Measurements from ENCODE around the gene ITGB2.

The ITGB2 gene

GRCh38 chr21:44857127-44857892, 63.4 kb downstream of the ITGB2 start:
- no peak overlapping the region for H3K4me3 ChIP-seq (ENCODE audit: low read depth, low read length)
- no peak for DNase-seq (ENCODE audit: low read depth)
- TF ChIP-seq, protein P1, sequence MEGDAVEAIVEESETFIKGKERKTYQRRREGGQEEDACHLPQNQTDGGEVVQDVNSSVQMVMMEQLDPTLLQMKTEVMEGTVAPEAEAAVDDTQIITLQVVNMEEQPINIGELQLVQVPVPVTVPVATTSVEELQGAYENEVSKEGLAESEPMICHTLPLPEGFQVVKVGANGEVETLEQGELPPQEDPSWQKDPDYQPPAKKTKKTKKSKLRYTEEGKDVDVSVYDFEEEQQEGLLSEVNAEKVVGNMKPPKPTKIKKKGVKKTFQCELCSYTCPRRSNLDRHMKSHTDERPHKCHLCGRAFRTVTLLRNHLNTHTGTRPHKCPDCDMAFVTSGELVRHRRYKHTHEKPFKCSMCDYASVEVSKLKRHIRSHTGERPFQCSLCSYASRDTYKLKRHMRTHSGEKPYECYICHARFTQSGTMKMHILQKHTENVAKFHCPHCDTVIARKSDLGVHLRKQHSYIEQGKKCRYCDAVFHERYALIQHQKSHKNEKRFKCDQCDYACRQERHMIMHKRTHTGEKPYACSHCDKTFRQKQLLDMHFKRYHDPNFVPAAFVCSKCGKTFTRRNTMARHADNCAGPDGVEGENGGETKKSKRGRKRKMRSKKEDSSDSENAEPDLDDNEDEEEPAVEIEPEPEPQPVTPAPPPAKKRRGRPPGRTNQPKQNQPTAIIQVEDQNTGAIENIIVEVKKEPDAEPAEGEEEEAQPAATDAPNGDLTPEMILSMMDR (IDR thresholded peaks at IDR 0.05; ENCODE audit: insufficient read depth, low read depth, low read length, missing control alignments): no peak

- no peak for DNase-seq (ENCODE audit: low read depth)
- no peak overlapping the region for H3K4me3 ChIP-seq (ENCODE audit: low read depth, low read length)
- TF ChIP-seq, protein P1 (IDR thresholded peaks at IDR 0.05; ENCODE audit: insufficient read depth, low read depth, low read length, missing control alignments): no peak
Observed at GRCh38 chr21:44856131-44856530, 64.6 kb downstream of the ITGB2 start.

DNA sequence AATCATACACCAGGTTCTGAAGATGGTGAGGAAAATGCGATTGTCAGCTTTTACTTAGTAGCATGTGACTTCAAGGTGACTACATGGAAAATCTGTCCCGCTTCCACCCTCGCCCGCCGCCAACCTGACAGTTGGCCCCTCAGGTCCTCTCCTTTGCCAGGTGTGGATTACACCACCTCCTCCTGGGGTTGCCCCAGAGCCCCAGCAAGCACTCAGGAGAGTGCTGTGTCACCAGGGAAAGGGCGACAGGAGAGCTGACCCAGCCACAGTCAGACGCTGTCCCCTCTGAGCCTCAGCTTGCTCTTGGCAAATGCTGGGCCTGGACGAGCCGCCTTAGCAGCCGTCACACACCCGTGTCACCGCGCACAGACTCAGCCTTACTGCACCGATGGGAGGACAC, 65.1 kb downstream of the ITGB2 start:
- DNase-seq (ENCODE audit: low read depth): no peak
- no peak overlapping the region for H3K4me3 ChIP-seq (ENCODE audit: low read depth, low read length)
- TF ChIP-seq, protein P1 (IDR thresholded peaks at IDR 0.05; ENCODE audit: insufficient read depth, low read depth, low read length, missing control alignments): no peak

DNA sequence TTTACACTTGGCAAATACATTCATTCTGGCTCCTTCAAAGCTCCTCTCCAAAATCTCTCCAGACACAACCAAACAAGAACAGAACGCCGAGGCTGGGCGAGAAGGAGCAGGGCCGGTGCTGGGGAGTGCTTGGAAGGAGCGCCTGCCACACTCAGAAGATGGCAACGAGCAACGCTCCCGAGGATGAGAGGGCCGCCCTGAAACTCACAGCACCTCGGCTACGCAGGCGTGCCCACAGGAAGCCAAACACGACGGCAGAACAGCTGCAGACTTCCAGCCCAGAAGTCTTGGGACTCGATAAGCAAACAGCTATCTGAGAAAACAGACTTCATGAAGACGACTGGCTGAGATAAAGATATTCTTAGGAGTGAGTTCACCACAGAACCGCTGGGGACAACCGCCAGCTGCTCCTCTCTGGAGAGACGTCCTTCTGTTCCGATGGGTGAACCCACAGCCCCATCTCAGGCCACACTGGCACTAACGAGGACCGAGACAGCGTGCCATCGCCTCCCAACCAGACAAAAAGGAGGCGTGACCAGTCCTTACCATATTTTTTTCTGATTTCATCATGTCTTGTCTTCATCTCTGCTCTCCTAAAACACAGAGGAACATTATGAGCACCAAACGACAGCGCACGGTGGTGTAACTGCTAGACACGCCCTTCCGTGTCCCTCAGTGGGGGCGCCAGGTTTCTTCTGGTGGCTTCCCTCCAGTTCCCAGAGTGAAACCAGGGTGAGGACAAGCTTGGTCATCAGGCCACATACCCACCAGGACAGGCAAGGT, 65.8 kb downstream of the ITGB2 start:
- no peak for DNase-seq (ENCODE audit: low read depth)
- TF ChIP-seq, protein P1 (IDR thresholded peaks at IDR 0.05; ENCODE audit: insufficient read depth, low read depth, low read length, missing control alignments): no peak
- H3K4me3 ChIP-seq (ENCODE audit: low read depth, low read length): no peak overlapping the region

- TF ChIP-seq, protein P1 (IDR thresholded peaks at IDR 0.05; ENCODE audit: insufficient read depth, low read depth, low read length, missing control alignments): no peak
- DNase-seq (ENCODE audit: low read depth): no peak
- no peak overlapping the region for H3K4me3 ChIP-seq (ENCODE audit: low read depth, low read length)
Observed at GRCh38 chr21:44854391-44854663, 66.4 kb downstream of the ITGB2 start.

GRCh38 chr21:44853601-44854390, 66.9 kb downstream of the ITGB2 start:
- TF ChIP-seq, protein P1 (IDR thresholded peaks at IDR 0.05; ENCODE audit: insufficient read depth, low read depth, low read length, missing control alignments): no peak
- H3K4me3 ChIP-seq (ENCODE audit: low read depth, low read length): no peak overlapping the region
- DNase-seq (ENCODE audit: low read depth): no peak
